Vagina (tissue), 2 donors: Measurements from ENCODE around the gene QSOX1.

Experiments
- POLR2A ChIP-seq, 2 donors: fragments of 450-650 bp; IDR thresholded peaks; one replicate each; pipeline ENCODE4 v1.6.1; 2017; ENCODE audit warnings: antibody characterized with exemption in 2 of 2, mild to moderate bottlenecking in 2 of 2, moderate library complexity in 2 of 2
- TF ChIP-seq, protein P1 (sequence below), 3 experiments: fragments of 450-650 bp in 2 of 3; fragments of 200-600 bp in 1 of 3; sonication (generic) in 1 of 3; IDR thresholded peaks; one replicate each; pipeline ENCODE4 v1.5.1; 2017 to 2019; ENCODE audit warnings: antibody characterized with exemption in 3 of 3, mild to moderate bottlenecking in 2 of 3, moderate library complexity in 2 of 3

GRCh38 chr1:180181996-180182642 is 27.4 kb downstream of the QSOX1 start:
- TF ChIP-seq, protein P1, sequence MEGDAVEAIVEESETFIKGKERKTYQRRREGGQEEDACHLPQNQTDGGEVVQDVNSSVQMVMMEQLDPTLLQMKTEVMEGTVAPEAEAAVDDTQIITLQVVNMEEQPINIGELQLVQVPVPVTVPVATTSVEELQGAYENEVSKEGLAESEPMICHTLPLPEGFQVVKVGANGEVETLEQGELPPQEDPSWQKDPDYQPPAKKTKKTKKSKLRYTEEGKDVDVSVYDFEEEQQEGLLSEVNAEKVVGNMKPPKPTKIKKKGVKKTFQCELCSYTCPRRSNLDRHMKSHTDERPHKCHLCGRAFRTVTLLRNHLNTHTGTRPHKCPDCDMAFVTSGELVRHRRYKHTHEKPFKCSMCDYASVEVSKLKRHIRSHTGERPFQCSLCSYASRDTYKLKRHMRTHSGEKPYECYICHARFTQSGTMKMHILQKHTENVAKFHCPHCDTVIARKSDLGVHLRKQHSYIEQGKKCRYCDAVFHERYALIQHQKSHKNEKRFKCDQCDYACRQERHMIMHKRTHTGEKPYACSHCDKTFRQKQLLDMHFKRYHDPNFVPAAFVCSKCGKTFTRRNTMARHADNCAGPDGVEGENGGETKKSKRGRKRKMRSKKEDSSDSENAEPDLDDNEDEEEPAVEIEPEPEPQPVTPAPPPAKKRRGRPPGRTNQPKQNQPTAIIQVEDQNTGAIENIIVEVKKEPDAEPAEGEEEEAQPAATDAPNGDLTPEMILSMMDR (IDR thresholded peaks at IDR 0.05), result no peak
- TF ChIP-seq POLR2A (IDR thresholded peaks at IDR 0.05), result no peak
